NCI-H128 (cell line): ENCODE measurements around the gene GTF2F1.
"Not testable (repeated sequence)": the region's sequence is repeated elsewhere in the genome, so short reads cannot be mapped to it uniquely, and the experiment has no call there.

ENCODE experiments used
- DNase-seq: peaks from one replicate; lab custom pipeline; 2025; ENCODE audit not compliant: unreplicated experiment; lab: John Stamatoyannopoulos, UW

Gene GTF2F1

DNA sequence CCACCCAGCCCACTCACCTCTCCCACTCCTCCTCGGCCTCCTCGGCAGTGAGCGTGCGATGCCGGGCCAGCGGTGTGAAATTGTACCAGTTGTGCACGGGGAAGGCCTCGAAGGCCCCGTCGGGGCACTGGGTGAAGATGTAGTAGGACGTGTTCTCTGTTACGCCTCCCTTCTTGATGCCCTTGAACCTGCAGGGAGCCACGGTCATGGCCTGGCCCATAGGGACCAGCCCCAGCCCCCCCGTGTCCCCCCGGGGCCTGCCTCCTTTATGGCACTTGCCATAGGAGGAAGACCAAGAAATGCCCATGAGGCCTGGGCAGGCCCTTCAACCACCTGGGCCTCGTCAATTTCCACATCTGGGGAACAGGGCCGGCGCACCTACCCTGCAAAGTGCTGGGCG, 5.6 kb downstream of the GTF2F1 start:
- no peak for DNase-seq

DNA sequence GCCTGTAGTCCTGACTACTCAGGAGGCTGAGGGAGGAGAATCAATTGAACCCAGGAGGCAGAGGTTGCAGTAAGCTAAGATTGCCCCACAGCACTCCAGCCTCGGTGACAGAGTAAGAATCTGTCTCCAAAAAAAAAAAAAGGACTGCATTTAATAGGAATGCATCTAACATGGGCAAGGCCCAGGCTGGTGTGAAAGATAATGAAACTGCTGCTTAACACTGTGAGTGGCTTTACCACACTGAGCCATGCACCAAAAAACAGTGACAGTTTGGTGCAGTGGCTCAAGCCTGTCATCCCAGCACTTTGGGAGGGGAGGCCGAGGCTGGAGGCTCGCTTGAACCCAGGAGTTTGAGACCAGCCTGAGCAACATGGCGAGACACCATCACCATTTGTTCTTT, 8.6 kb downstream of the GTF2F1 start:
- no peak for DNase-seq

DNA sequence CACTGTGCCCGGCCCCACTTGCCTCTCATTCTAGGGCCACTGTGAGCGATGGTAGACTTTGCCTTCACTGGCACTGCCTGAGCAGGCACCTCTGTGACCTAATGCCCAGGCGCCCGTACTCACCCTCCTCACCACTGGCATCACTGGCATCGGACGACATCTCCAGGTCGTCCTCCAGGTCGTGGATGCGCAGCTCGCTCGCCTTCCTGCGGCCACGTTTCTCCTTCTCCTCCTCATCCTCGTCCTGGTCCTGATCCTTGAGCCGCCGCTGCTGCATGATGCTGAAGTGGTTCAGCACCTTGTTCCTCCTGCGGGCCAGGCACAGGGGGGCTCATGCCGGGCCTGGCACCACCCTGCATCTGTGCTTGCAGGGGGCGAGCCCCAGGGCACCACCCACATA, 9.8 kb downstream of the GTF2F1 start:
- no peak for DNase-seq

DNA sequence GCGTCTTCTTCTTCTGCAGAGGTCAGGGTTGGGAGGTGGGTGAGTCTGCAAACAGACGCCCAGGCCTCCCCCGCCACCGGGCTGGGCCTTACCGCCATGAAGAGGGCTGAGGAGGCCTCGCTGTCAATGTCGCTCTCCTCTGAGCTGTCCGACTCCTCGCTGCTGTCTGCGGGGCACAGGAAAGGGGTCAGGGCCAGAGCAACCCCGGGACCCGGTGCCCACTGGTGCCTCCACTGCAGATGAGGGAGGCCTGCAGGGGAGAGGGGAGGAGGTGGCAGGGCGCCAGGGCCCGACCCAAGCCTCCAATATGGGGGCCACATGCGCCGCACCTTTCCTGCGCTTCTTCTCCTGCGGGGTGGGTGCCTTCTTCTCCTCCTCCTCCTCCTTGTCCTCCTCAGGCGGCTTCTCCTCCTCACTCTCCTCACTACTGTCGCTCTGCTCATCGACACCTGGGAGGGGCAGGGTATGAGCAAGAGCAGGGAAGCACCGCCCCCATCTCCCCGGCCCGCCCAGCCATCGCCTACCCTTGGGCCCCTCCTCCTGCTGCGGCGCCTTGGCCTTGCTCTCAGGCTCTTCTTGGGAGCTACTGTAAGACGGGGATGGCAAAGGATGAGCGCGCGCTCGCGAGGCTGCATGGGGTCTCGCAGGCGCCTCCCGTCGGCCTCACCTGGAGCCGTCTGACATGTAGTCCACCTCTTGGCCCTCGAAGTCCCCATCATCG, 11.8 kb downstream of the GTF2F1 start:
- DNase-seq: no peak

DNA sequence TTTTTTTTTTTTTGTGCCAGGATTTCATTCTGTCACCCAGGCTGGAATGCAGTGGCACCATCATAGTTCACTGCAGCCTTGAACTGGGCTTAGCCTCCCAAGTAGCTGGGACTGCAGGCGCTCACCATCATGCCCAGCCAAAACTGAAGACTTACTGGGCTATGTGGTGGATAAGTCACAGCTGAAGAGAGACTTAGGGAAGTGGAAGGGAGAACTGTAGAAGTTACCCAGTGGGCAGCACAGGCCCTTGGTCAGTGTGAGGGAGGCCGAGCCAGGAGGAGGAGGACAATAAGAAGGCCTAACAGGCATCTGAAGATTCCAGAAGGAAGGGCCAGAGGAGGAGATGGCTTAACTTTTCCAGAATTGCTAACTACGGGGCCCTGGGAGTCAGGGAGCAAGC, 13.2 kb downstream of the GTF2F1 start:
- no peak for DNase-seq

DNA sequence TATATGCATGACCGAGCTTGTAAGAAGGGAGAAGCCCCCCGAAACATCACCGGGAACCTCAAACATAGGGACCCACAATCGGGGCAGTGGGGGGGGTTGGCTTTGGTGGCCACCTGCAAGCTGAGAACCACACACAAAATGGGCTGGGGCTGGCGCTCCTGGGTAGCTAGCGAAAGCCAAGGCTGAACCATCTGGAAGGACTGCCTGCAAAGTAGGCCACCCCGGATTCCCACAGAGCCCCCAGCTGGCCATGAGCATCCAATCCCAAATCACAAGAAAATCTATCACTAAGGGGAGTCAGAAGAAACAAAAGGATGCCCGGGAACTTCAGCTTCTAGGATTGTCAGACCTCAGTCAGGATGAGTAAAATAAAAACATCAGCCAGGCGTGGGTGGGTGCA, 14.5 kb downstream of the GTF2F1 start:
- no peak for DNase-seq

DNA sequence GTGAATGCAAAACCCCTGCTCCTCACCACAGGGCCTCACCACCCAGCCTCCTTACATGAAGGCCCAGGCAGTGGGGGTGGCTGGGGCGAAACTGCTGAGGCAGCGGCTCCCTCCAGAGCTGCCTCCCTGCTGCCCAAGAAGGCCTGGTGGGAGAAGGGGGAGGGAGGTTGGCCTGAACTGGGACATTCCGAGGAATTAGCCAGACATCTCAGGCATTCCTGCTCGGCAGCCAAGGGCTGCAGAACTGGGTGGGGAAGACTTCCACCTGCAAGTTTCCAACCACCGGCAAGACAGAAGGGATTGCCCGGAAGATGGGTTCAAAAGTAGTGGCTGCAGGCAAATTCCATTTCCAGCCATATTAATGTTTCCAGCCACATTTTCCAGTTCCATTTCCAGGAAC, 14.9 kb downstream of the GTF2F1 start:
- DNase-seq: no peak

DNA sequence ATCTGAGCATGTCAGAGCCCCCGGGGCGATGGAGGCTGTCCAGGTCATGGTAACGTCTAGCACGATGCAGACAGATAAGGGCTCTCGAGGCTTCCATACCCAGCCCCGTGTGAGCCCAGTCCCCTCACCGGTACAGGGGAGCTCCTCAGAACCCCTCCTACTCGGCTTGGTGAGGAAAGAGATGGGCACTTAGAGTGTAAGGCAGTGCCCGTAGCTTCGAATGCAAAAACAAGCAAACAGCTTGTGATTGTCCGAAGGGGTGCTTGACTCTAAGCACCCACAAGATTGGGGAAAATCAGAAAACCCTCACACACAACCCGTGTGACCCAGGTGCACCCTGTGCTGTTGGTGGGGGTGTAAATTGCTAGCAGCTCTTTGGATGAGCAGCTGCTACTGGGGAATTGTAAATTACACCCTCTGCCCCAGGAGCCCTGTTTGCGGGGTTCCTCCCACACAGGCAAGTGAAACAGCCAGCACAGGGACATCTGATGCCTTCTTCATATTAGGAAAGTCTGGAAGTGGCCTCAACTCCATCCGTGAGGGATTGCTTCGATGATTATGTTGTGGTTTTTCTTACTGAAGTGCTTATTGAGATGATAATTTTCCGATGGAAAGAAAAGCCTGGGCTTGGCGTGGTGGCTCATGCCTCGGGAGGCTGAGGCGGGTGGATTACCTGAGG, 16.3 kb downstream of the GTF2F1 start:
- no peak for DNase-seq

DNA sequence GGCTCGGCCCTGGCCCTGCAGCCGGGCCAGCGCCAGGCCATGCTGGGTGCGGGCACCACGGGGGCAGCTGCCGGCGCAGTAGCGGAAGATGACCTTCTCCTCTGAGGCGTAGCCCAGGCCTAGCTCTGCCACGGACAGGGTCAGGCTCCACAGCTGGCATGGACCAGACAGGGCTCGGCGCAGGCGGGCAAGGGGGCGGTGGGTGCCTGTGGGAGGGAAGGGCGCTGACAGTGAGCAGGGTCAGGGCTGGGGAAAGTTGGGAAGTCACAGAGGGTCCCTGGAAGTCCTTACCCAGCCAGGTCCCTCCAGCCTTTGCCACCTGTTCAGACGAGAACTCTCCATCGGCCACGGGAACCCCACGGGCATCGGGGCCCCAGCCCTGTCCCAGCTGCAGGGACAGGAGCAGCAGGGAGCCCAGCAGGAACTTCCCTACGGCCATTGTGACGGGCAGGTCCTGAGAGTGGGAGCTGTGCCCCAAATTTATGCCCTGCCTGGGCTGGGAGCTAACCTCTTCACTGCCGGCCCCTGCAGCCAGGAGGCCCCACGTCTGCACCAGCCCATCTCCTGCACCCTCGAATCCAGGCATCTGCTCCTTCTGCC, 17.5 kb downstream of the GTF2F1 start, which contains the start of gene PSPN:
PSPN (minus strand) TSS at position 523 of the 600 bp plus-strand sequence; CDS start at position 439, 84 bp downstream.
- DNase-seq: no peak

DNA sequence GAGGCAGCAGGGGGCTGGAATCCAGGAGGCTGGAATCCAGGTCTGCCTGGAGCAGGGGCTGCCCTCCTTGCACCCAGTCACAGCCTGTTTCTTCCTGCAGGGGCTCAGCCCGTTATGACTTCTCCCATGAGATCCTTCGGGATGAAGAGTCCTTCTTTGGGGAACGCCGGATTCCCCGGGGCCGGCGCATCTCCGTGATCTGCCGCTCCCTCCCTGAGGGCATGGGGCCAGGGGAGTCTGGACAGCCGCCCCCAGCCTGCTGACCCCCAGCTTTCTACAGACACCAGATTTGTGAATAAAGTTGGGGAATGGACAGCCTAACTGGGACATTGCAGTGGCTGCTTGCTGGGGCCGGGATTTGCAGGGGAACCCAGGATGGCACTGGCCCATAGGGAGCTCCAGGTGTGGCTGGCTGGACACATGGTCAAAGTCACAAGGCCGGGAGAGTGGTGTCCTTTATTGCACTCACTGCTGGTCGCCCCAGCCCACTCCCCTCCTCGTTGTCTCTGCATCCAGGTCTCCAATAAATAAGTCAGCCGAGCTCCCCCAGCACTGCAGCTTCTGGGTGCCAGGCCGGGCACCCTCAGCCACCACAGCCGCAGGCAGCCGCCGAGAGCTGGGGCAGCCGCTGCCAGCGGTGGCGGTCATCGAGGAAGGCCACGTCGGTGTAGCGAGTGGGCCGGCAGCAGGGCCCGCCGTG, 18.1 kb downstream of the GTF2F1 start:
- no peak for DNase-seq

DNA sequence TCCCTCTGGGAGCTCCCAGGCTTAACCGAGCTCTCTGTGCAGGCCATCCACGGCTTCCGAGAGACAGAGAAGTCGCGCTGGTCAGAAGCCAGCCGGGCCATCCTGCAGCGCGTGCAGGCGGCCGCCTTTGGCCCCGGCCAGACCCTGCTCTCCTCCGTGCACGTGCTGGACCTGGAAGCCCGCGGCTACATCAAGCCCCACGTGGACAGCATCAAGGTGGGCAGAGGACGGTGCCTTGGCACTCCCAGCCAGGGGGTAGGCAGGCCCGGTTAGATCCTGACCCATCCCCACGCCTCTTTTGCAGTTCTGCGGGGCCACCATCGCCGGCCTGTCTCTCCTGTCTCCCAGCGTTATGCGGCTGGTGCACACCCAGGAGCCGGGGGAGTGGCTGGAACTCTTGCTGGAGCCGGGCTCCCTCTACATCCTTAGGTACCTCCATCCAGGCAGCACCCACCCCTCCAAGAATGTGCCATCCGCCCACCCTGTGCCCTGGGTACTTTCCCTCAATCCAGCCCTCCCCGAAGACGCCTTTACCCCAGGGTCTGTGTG, 18.7 kb downstream of the GTF2F1 start:
- DNase-seq: no peak

DNA sequence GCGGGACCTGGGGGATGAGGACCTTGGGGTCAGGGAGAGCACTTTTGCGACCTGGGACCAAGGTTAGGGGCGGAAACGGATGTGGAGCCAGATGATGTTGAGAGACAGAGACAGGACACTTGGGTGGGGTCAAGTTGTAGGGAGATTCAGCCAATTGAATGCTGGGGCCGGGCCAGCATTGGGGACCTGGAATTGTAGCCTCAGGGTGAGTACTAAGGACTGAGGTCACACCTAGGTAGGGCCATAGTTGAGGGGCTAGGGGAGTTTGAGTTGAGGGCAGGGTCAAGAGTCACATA, 19.2 kb downstream of the GTF2F1 start:
- DNase-seq: no peak

DNA sequence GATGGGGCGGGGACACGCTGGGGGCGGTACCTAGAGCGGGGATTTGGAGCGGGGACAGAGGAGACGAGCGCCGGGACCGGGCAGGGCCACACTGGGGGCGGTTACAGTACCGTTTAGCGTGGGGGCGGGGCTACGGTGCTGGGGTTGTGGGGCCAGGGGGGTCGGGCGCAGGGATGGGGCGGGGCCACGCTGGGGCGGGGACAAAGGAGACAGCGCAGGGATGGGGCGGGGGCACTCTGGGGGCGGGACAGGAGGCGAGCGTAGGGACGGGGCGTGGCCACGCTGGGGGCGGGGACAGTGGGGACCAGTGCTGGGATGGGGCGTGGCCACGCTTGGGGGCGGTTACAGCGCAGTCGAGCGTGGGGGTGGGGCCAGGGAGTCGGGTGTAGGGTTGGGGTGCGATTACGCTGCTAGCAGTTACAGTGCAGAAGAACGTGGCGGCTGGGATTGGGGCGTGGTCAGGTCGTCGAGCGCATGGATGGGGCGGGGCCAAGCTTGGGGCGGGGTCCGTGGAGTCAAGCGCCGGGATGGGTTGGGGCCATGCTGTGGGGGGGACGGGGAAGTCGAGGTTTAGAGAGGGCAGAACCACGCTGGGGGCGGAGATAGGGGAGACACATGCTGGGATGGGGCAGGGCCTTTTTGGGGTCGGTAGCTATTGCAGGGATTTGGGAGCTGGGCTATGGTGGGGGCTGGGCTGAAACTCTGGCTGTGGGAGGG, 19.7 kb downstream of the GTF2F1 start:
- DNase-seq: peak; percentile 83

DNA sequence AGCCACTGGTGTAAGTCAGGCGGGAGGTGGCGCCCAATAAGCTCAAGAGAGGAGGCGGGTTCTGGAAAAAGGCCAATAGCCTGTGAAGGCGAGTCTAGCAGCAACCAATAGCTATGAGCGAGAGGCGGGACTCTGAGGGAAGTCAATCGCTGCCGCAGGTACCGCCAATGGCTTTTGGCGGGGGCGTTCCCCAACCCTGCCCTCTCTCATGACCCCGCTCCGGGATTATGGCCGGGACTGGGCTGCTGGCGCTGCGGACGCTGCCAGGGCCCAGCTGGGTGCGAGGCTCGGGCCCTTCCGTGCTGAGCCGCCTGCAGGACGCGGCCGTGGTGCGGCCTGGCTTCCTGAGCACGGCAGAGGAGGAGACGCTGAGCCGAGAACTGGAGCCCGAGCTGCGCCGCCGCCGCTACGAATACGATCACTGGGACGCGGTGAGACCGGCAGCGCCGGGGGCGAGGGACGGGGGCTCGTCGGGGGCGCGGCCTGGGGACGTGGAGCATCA, 20.3 kb downstream of the GTF2F1 start, which contains the start of gene ALKBH7:
ALKBH7 (plus strand) TSS at position 201 of the 502 bp plus-strand sequence; CDS start at position 228, 27 bp downstream.
- peak; percentile 98 for DNase-seq

DNA sequence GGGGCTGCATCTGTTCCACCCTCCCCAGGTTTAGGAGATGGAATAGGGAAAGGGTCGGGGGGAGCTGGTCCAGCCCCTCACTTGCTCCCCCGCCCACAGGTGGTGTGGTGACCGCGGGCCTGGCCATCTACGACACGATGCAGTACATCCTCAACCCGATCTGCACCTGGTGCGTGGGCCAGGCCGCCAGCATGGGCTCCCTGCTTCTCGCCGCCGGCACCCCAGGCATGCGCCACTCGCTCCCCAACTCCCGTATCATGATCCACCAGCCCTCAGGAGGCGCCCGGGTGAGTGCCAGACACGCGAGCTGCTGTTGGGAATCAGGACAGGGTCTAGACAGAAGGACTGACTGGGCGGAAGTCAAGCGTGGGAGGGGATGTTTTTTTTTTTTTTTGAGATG, 28.6 kb downstream of the GTF2F1 start:
- DNase-seq: no peak

DNA sequence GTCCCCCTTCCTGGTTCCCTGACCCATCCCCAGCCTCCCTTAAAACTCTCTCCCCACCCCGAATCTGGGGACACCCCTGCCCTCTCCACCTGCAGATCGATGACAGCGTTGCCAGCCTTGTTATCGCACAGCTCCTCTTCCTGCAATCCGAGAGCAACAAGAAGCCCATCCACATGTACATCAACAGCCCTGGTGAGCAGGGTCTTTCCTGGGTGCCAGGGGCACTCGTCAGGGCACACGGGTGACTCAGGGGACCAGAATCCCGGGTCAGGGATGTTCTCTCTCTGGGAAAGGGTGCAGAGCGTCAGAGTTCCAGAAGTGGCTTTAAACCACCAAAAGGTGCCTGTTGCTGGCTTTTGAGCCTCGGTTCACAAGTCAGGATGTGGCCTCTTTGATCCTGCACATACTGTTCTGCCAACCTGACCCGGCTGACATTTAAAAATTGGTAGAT, 30.6 kb downstream of the GTF2F1 start:
- DNase-seq: no peak

DNA sequence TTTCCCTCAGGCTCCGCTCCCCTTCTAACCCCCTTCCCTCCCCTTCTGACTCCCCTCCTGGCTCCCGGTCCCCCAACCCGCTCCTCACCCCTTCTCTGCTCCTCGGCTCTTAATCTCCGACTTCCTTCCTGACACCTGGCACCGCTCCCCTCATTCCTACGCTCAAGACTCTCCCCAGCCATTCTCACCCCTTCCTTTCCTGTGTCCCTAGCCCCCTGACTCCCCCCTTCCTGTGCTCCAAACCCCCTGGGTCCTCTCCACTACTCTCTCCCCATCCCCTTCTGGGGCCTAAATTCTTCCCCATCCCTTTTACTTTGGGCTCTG, 31.0 kb downstream of the GTF2F1 start:
- DNase-seq: no peak

DNA sequence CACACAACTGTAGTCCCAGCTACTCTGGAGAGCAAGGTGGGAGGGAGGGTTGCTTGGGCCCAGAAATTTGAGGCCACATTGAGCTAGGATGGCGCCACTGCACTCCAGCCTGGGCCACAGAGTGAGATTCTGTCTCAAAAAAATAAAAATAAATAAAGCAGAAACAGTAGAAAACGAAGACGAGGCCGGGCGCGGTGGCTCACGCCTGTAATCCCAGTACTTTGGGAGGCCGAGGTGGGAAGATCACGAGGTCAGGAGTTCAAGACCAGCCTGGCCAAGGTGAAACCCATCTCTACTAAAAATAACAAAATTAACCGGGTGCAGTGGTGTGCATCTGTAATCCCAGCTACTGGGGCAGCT, 32.1 kb downstream of the GTF2F1 start:
- DNase-seq: not testable (repeated sequence)

DNA sequence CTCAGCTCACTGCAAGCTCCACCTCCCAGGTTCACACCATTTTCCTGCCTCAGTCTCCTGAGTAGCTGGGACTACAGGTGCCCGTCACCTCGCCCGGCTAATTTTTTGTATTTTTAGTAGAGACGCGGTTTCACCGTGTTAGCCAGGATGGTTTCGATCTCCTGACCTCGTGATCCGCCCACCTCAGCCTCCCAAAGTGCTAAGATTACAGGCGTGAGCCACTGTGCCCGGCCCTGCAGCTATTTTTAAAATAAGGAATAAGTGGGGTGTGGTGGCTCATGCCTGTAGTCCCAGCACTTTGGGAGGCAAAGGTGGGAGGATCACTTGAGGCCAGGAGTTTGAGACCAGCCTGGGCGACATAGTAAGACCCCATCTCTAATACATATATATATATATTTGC, 32.5 kb downstream of the GTF2F1 start:
- DNase-seq: not testable (repeated sequence)

DNA sequence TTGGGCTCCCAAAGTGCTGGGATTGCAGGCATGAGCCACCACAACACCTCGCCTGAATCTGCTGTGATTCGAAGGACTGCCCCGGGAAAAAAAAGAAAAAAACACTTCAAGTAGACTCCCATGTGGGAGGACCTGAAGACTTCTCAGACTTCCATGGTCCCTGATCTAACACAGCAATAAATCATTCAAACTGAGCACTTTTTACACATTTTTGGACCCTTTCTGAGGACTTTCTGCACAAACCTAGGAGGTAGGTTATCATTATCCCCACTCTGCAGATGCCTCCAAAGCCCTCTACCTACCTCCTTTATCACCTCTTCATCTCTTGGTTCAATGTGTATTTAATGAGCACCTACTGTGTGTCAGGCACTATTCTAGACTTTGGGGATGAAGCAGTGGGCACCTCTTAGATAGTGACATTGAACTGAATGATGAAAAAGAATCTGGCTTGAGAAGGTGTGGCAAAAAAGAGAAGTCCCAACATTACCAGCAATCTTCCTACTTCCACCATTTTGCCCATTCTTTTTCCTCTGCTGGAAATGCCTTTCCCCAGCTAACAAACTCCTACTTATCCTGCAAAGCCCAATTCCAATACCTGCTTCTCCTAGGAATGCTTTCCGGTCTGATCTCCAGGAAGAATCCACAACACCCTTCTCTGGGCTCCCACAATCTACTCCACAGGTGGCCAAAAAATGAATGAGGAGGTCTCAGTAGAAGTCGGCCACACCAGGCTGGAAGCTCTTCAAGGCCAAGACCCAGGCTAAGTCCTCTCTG, 33.2 kb downstream of the GTF2F1 start:
- DNase-seq: no peak
